SK-N-SH (cell line): Measurements from ENCODE around the gene HOXA10. TPM values are rescaled to one million over a fixed set of nuclear protein-coding genes. Genes with fewer than 3 reads are reported as not detected.

Source experiments
- CTCF ChIA-PET: fragments of 300-600, 350-600 bp; formaldehyde crosslinking; extraction: SDS; loops from one replicate; lab custom pipeline; 2021; lab: Yijun Ruan, JAX
- POLR2A ChIA-PET: fragments of 350-600 bp; sonication (Branson Sonifier 250); formaldehyde crosslinking; extraction: SDS; loops from one replicate; lab custom pipeline; 2020; ENCODE audit warnings: antibody characterized with exemption, inconsistent platforms; lab: Yijun Ruan, JAX
- DNase-seq: peaks from one replicate; pipeline ENCODE4 v3.0.0; 2012
- H2AFZ ChIP-seq: fragments of 200-600 bp; sonication (generic); 2 replicates; pipeline ENCODE4 v1.8.1; 2016; ENCODE audit warnings: antibody characterized with exemption, mild to moderate bottlenecking, low read depth
- H3F3A ChIP-seq: fragments of 200-600 bp; sonication (generic); replicated peaks from 2 replicates; pipeline ENCODE3; 2016; ENCODE audit warnings: antibody characterized with exemption, mild to moderate bottlenecking; ENCODE audit not compliant: insufficient read depth
- H3K27ac ChIP-seq, 2 experiments: fragments of 200-500 bp in 1 of 2; fragments of 200-600 bp in 1 of 2; sonication (Bioruptor generic) in 1 of 2; sonication (generic), shearing (Covaris generic) in 1 of 2; 2 replicates each; pipeline versions ENCODE4 v1.5.1 to v1.6.1; 2014 to 2016; ENCODE audit warnings: low read depth in 2 of 2, inconsistent platforms in 1 of 2, low read length in 1 of 2, mild to moderate bottlenecking in 1 of 2, mixed read lengths in 1 of 2
- H3K27me3 ChIP-seq: fragments of 200-600 bp; sonication (generic), shearing (Covaris generic); 2 replicates; pipeline ENCODE4 v1.6.1; 2016; ENCODE audit warnings: mixed run types; ENCODE audit not compliant: insufficient read depth
- H3K36me3 ChIP-seq, 2 experiments: fragments of 200-500 bp in 1 of 2; fragments of 200-600 bp in 1 of 2; sonication (Bioruptor generic) in 1 of 2; sonication (generic) in 1 of 2; replicated peaks in 1 of 2; 2 replicates each; pipeline versions ENCODE3 to v1.5.1; 2014 to 2016; ENCODE audit warnings: low read length in 1 of 2, mild to moderate bottlenecking in 1 of 2; ENCODE audit not compliant: insufficient read depth in 2 of 2, control insufficient read depth in 1 of 2
- H3K4me1 ChIP-seq, 2 experiments: fragments of 200-500 bp in 1 of 2; fragments of 200-600 bp in 1 of 2; sonication (Bioruptor generic) in 1 of 2; sonication (generic), shearing (Covaris generic) in 1 of 2; 2 replicates each; pipeline versions ENCODE4 v1.5.1 to v1.6.1; 2014 to 2016; ENCODE audit warnings: low read depth in 1 of 2, low read length in 1 of 2, mixed run types in 1 of 2; ENCODE audit not compliant: insufficient read depth in 2 of 2, control insufficient read depth in 1 of 2
- H3K4me2 ChIP-seq: fragments of 200-600 bp; sonication (generic), shearing (Covaris generic); 2 replicates; pipeline ENCODE4 v1.6.1; 2017; ENCODE audit warnings: mixed run types
- H3K4me3 ChIP-seq, 2 experiments: fragments of 200-500 bp in 1 of 2; fragments of 200-600 bp in 1 of 2; sonication (Bioruptor generic) in 1 of 2; sonication (generic), shearing (Covaris generic) in 1 of 2; 2 replicates each; pipeline versions ENCODE4 v1.5.1 to v1.8.1; 2014 to 2016; ENCODE audit warnings: low read depth in 2 of 2, inconsistent platforms in 1 of 2, low read length in 1 of 2, mild to moderate bottlenecking in 1 of 2, mixed read lengths in 1 of 2, moderate library complexity in 1 of 2
- H3K79me2 ChIP-seq: fragments of 200-600 bp; sonication (generic); 2 replicates; pipeline ENCODE4 v1.8.1; 2017; ENCODE audit warnings: mild to moderate bottlenecking; ENCODE audit not compliant: insufficient read depth
- H3K9ac ChIP-seq: fragments of 200-600 bp; sonication (generic); 2 replicates; pipeline ENCODE4 v1.6.1; 2017; ENCODE audit warnings: mixed run types
- H3K9me2 ChIP-seq: fragments of 200-600 bp; sonication (generic); 2 replicates; pipeline ENCODE4 v1.6.1; 2017; ENCODE audit warnings: mixed run types
- H3K9me3 ChIP-seq: fragments of 200-600 bp; sonication (generic); 2 replicates; pipeline ENCODE4 v1.6.1; 2017; ENCODE audit warnings: mixed run types, mild to moderate bottlenecking, moderate library complexity
- H4K20me1 ChIP-seq: fragments of 200-600 bp; sonication (generic); 2 replicates; pipeline ENCODE4 v1.6.1; 2017; ENCODE audit warnings: mild to moderate bottlenecking, mixed run types; ENCODE audit not compliant: insufficient read depth
- CHD2 ChIP-seq: fragments of 150-350 bp; IDR thresholded peaks from 2 replicates; pipeline ENCODE4 v1.6.1; 2018; ENCODE audit warnings: low read length; ENCODE audit not compliant: partially characterized antibody
- EP300 ChIP-seq, 2 experiments: IDR thresholded peaks; 2 replicates each; pipeline versions ENCODE4 v1.4.0 to v1.6.1; 2012; ENCODE audit warnings: borderline replicate concordance in 1 of 2, low read depth in 1 of 2, low read length in 1 of 2
- EZH2phosphoT487 ChIP-seq: fragments of 200-600 bp; sonication (generic); IDR thresholded peaks from 2 replicates; pipeline ENCODE4 v1.6.1; 2017; ENCODE audit warnings: low read depth, mixed run types, mild to moderate bottlenecking, antibody characterized with exemption, moderate library complexity, borderline replicate concordance
- FOSL2 ChIP-seq: IDR thresholded peaks from 2 replicates; pipeline ENCODE4 v1.4.0; 2012; ENCODE audit warnings: low read depth, mild to moderate bottlenecking, moderate library complexity, borderline replicate concordance
- GABPA ChIP-seq: IDR thresholded peaks from 2 replicates; pipeline ENCODE4 v1.4.0; 2012; ENCODE audit warnings: low read depth, mild to moderate bottlenecking
- JUND ChIP-seq: IDR thresholded peaks from 2 replicates; pipeline ENCODE4 v1.4.0; 2012
- MAX ChIP-seq: IDR thresholded peaks from 2 replicates; pipeline ENCODE4 v1.4.0; 2012; ENCODE audit warnings: low read depth
- MEF2A ChIP-seq: IDR thresholded peaks from 2 replicates; pipeline ENCODE4 v1.4.0; 2012; ENCODE audit warnings: low read depth, borderline replicate concordance
- MXI1 ChIP-seq: IDR thresholded peaks from 2 replicates; pipeline ENCODE4 v1.6.1; 2012; ENCODE audit warnings: mild to moderate bottlenecking, low read depth, low read length, improper control_type of control experiment
- NFIC ChIP-seq: IDR thresholded peaks from 2 replicates; pipeline ENCODE4 v1.4.0; 2012; ENCODE audit warnings: borderline replicate concordance
- RCOR1 ChIP-seq: fragments of 150-350 bp; IDR thresholded peaks from 2 replicates; pipeline ENCODE4 v1.6.1; 2017; ENCODE audit warnings: antibody characterized with exemption, low read length
- SIN3A ChIP-seq: IDR thresholded peaks from 2 replicates; pipeline ENCODE4 v1.6.1; 2012; ENCODE audit warnings: low read depth, mild to moderate bottlenecking, low read length, moderate library complexity, borderline replicate concordance
- SMC3 ChIP-seq: IDR thresholded peaks from 2 replicates; pipeline ENCODE4 v1.6.1; 2012; ENCODE audit warnings: low read depth, low read length, improper control_type of control experiment
- TCF12 ChIP-seq: IDR thresholded peaks from 2 replicates; pipeline ENCODE4 v1.4.0; 2012
- TEAD4 ChIP-seq: IDR thresholded peaks from 2 replicates; pipeline ENCODE4 v1.4.0; 2012; ENCODE audit warnings: mild to moderate bottlenecking, borderline replicate concordance; ENCODE audit not compliant: insufficient read depth
- YY1 ChIP-seq: IDR thresholded peaks from 2 replicates; pipeline ENCODE4 v1.4.0; 2012; ENCODE audit warnings: low read depth, mild to moderate bottlenecking
- WGBS: methylation state at CpG from one replicate; pipeline ENCODE4 v1.1.6; 2017; ENCODE audit warnings: low lambda C conversion rate; 5-methylcytosine and 5-hydroxymethylcytosine counted together
- polyA plus RNA-seq, 3 experiments: library from polyadenylated mRNA; depleted of rRNA; stranded (reverse); fragments of >200 nt; gene quantifications; 2 replicates each; pipeline ENCODE4 v1.2.3, GENCODE V29; 2012
- TF ChIP-seq, protein P1 (sequence below): fragments of 150-350 bp; IDR thresholded peaks from 2 replicates; pipeline ENCODE4 v1.6.1; 2016; ENCODE audit warnings: mild to moderate bottlenecking, low read depth, low read length
- TF ChIP-seq, protein P2 (sequence below): IDR thresholded peaks from 2 replicates; pipeline ENCODE4; 2012
- TF ChIP-seq, protein P3 (sequence below): IDR thresholded peaks from 2 replicates; pipeline ENCODE4 v1.4.0; 2012; ENCODE audit warnings: low read depth, borderline replicate concordance

The HOXA10 gene
- polyA plus RNA-seq, 1 of the 3 experiments (the other 2 are of a cell fraction): not detected

- H3K27ac ChIP-seq: no peak overlapping the region
- H4K20me1 ChIP-seq: peaks cover 6% of the 10 kb centered on the region; the same call in 1 of the 2 replicates
- H3K36me3 ChIP-seq: no peaks in the 10 kb centered on the region
- peaks cover 0 to 7% of the 10 kb centered on the region in 2 experiments; a peak in 1 of 4 replicates for H3K4me1 ChIP-seq
- H3K9me3 ChIP-seq: no peaks in the 10 kb centered on the region
- ChIA-PET CTCF (interaction anchor here (0.9 to 5.2 kb wide), 8 partner anchors 8 to 860 kb away, joined by 3 to 44 read pairs (median 4); no protein-coding TSS in a partner anchor), POLR2A (no interaction called here)
- no peak overlapping the region for H3K9ac ChIP-seq
- TF ChIP-seq CHD2 (no peak), MEF2A (no peak), NFIC (no peak), FOSL2 (no peak), MAX (no peak), MXI1 (no peak), EZH2phosphoT487 (no peak), TEAD4 (no peak), GABPA (no peak)
- TF ChIP-seq, protein P1, sequence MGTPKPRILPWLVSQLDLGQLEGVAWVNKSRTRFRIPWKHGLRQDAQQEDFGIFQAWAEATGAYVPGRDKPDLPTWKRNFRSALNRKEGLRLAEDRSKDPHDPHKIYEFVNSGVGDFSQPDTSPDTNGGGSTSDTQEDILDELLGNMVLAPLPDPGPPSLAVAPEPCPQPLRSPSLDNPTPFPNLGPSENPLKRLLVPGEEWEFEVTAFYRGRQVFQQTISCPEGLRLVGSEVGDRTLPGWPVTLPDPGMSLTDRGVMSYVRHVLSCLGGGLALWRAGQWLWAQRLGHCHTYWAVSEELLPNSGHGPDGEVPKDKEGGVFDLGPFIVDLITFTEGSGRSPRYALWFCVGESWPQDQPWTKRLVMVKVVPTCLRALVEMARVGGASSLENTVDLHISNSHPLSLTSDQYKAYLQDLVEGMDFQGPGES: no peak
- H2AFZ ChIP-seq: no peak overlapping the region
- DNase-seq: no peak
- H3F3A ChIP-seq: peaks cover 3% of the 10 kb centered on the region
- H3K27me3 ChIP-seq: peaks cover 89% of the 10 kb centered on the region
- no peaks in the 10 kb centered on the region for H3K9me2 ChIP-seq
- peak overlapping the region in 1 of 2 experiments; percentile 7; a peak in 1 of 4 replicates for H3K4me3 ChIP-seq
- peak overlapping the region; percentile 51 for H3K4me2 ChIP-seq
- H3K79me2 ChIP-seq: no peaks in the 10 kb centered on the region
- WGBS: 13% methylated on average over 4 of the region's 4 CpGs
Observed at GRCh38 chr7:27201580-27202017, 27.5 kb upstream of the HOXA10 start.

- no peaks in the 10 kb centered on the region for H3K9me2 ChIP-seq
- CTCF ChIA-PET: interaction anchor here (0.9 to 5.2 kb wide), 10 partner anchors 9 to 878 kb away, joined by 3 to 44 read pairs (median 4); no protein-coding TSS in a partner anchor
- TF ChIP-seq SMC3 (no peak), RCOR1 (no peak), TCF12 (no peak), SIN3A (no peak), JUND (no peak), TEAD4 (no peak), EP300 (IDR thresholded peaks at IDR 0.05; ENCODE audit: borderline replicate concordance in 1 of 2, low read depth in 1 of 2, low read length in 1 of 2) (no peak), MXI1 (no peak), FOSL2 (no peak), CHD2 (no peak), YY1 (no peak)
- TF ChIP-seq, protein P2, sequence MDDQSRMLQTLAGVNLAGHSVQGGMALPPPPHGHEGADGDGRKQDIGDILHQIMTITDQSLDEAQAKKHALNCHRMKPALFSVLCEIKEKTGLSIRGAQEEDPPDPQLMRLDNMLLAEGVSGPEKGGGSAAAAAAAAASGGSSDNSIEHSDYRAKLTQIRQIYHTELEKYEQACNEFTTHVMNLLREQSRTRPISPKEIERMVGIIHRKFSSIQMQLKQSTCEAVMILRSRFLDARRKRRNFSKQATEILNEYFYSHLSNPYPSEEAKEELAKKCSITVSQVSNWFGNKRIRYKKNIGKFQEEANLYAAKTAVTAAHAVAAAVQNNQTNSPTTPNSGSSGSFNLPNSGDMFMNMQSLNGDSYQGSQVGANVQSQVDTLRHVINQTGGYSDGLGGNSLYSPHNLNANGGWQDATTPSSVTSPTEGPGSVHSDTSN: no peak
- TF ChIP-seq, protein P3, sequence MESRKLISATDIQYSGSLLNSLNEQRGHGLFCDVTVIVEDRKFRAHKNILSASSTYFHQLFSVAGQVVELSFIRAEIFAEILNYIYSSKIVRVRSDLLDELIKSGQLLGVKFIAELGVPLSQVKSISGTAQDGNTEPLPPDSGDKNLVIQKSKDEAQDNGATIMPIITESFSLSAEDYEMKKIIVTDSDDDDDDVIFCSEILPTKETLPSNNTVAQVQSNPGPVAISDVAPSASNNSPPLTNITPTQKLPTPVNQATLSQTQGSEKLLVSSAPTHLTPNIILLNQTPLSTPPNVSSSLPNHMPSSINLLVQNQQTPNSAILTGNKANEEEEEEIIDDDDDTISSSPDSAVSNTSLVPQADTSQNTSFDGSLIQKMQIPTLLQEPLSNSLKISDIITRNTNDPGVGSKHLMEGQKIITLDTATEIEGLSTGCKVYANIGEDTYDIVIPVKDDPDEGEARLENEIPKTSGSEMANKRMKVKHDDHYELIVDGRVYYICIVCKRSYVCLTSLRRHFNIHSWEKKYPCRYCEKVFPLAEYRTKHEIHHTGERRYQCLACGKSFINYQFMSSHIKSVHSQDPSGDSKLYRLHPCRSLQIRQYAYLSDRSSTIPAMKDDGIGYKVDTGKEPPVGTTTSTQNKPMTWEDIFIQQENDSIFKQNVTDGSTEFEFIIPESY: no peak
Observed at GRCh38 chr7:27200761-27201579, 26.9 kb upstream of the HOXA10 start.

More at GRCh38 chr7:27200761-27201579, 26.9 kb upstream of the HOXA10 start:
- Histone ChIP-seq H2AFZ (no peak overlapping the region), H3K36me3 (no peaks in the 10 kb centered on the region), H3K27me3 (peaks cover 84% of the 10 kb centered on the region), H3K4me2 (peak overlapping the region; percentile 51), H3K4me3 (peak overlapping the region in 1 of 2 experiments; percentile 7; a peak in 1 of 4 replicates), H3K9ac (no peak overlapping the region), H3F3A (peaks cover 5% of the 10 kb centered on the region), H3K4me1 (peaks cover 0 to 7% of the 10 kb centered on the region in 2 experiments; a peak in 1 of 4 replicates), H3K27ac (no peak overlapping the region), H3K79me2 (no peaks in the 10 kb centered on the region), H4K20me1 (peaks cover 6% of the 10 kb centered on the region; the same call in 1 of the 2 replicates), H3K9me3 (no peaks in the 10 kb centered on the region)
- WGBS: 13% methylated on average over 14 of the region's 14 CpGs
- DNase-seq: no peak
- POLR2A ChIA-PET: no interaction called here
